ENCODE data around the gene EFHC1. TPM values are rescaled to one million over a fixed set of nuclear protein-coding genes. Genes with fewer than 3 reads are reported as not detected.

Gene EFHC1
- total and polyA plus RNA-seq, 2 of the 13 experiments (the other 11 are each of a cell fraction or from before 2014, with no cell fraction given) = 23.4 to 29.5 TPM

GRCh38 chr6:52371656-52372191 is 48.4 kb upstream of the EFHC1 start (continued):
- TF ChIP-seq ZNF441 (CRISPR knock-in tag; IDR thresholded peaks at IDR 0.05; ENCODE audit: borderline replicate concordance) = no peak
- TF ChIP-seq CAMTA2 (CRISPR knock-in tag; IDR thresholded peaks at IDR 0.05; ENCODE audit: borderline replicate concordance) = no peak
- no peak for TF ChIP-seq SETDB1 (CRISPR knock-in tag; IDR thresholded peaks at IDR 0.05; ENCODE audit: borderline replicate concordance)
- TF ChIP-seq KLF16 (CRISPR knock-in tag; IDR thresholded peaks at IDR 0.05) = peak in 1 of 2 experiments; percentile 79; a peak in 1 of 4 replicates
- TF ChIP-seq ONECUT2 (CRISPR knock-in tag; IDR thresholded peaks at IDR 0.05) = no peak
- no peak for TF ChIP-seq RAD51 (IDR thresholded peaks at IDR 0.05; ENCODE audit: borderline replicate concordance)
- no peak for TF ChIP-seq GABPA (IDR thresholded peaks at IDR 0.05; ENCODE audit: low read depth, low read length)
- TF ChIP-seq GABPA (CRISPR knock-in tag; IDR thresholded peaks at IDR 0.05; ENCODE audit: low read depth) = no peak
- TF ChIP-seq ZNF225 (CRISPR knock-in tag; IDR thresholded peaks at IDR 0.05) = no peak
- TF ChIP-seq KDM4B (CRISPR knock-in tag; IDR thresholded peaks at IDR 0.05) = no peak
- no peak for TF ChIP-seq PHF20 (CRISPR knock-in tag; IDR thresholded peaks at IDR 0.05)
- TF ChIP-seq LCORL (IDR thresholded peaks at IDR 0.05) = no peak
- no peak for TF ChIP-seq LCORL (CRISPR knock-in tag; IDR thresholded peaks at IDR 0.05)
- TF ChIP-seq SMC3 (IDR thresholded peaks at IDR 0.05; ENCODE audit: low read length) = peak; percentile 76; the same call in 1 of the 2 replicates
- peak; percentile 71; the same call in 1 of the 2 replicates for TF ChIP-seq KMT2B (CRISPR knock-in tag; IDR thresholded peaks at IDR 0.05)
- no peak for TF ChIP-seq CENPT (CRISPR knock-in tag; IDR thresholded peaks at IDR 0.05; ENCODE audit: low read depth)
- peak; percentile 61 for TF ChIP-seq PHF5A (CRISPR knock-in tag; IDR thresholded peaks at IDR 0.05; ENCODE audit: low read depth, unreplicated experiment)
- peak; percentile 70 for TF ChIP-seq ZMYM4 (CRISPR knock-in tag; IDR thresholded peaks at IDR 0.05)
- TF ChIP-seq NONO (IDR thresholded peaks at IDR 0.05) = no peak
- TF ChIP-seq NONO (CRISPR knock-in tag; conservative IDR thresholded peaks at IDR 0.05) = peak; percentile 48; the same call in 1 of the 2 replicates
- TF ChIP-seq SNRNP70 (IDR thresholded peaks at IDR 0.05; ENCODE audit: low read depth, low read length) = no peak
- peak; percentile 33; the same call in 1 of the 2 replicates for TF ChIP-seq ETV5 (CRISPR knock-in tag; IDR thresholded peaks at IDR 0.05; ENCODE audit: borderline replicate concordance)
- no peak for TF ChIP-seq ZBTB8A (CRISPR knock-in tag; IDR thresholded peaks at IDR 0.05; ENCODE audit: borderline replicate concordance, low read depth)
- TF ChIP-seq ZNF761 (CRISPR knock-in tag; conservative IDR thresholded peaks at IDR 0.05) = no peak
- 0 out of 2 replicates have a peak, but pooled peaks have one; percentile 6 for TF ChIP-seq TCF7 (IDR thresholded peaks at IDR 0.05; ENCODE audit: low read depth)
- TF ChIP-seq ZNF775 (CRISPR knock-in tag; IDR thresholded peaks at IDR 0.05; ENCODE audit: borderline replicate concordance) = no peak
- no peak for TF ChIP-seq ZNF569 (CRISPR knock-in tag; IDR thresholded peaks at IDR 0.05; ENCODE audit: borderline replicate concordance)
- peak; percentile 77; the same call in 1 of the 2 replicates for TF ChIP-seq ZSCAN5A (CRISPR knock-in tag; IDR thresholded peaks at IDR 0.05; ENCODE audit: borderline replicate concordance)
- TF ChIP-seq FOXO1 (CRISPR knock-in tag; IDR thresholded peaks at IDR 0.05) = peak; percentile 70; the same call in 1 of the 2 replicates
- no peak for TF ChIP-seq ZFP82 (CRISPR knock-in tag; IDR thresholded peaks at IDR 0.05; ENCODE audit: borderline replicate concordance)
- no peak for TF ChIP-seq TEF (CRISPR knock-in tag; IDR thresholded peaks at IDR 0.05)
